Measurements from ENCODE around the gene AQP4. TPM values are rescaled to one million over a fixed set of nuclear protein-coding genes. Genes with fewer than 3 reads are reported as not detected.

AQP4 gene
- total RNA-seq, 2 experiments from 2014 or later = not detected

DNA sequence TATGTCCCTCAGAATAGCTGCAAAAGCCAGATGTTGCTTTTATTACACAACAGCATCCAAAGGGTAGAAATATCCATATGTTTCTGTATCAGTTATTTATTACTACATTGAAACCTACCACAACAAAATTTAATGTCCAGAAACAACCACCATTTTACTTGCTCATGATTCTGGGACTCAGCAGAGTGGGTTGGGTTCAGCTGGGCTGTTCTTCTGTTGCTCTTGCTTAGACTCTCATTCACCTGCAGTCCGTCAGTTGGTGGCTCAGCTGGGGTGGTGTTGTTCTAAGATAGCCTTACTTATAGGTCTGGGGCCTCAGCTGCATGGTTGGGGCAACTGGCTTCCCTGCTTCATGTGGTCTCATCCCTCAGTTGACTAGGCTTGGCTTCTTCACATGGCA lies 21.7 kb downstream of the AQP4 start:
- Histone ChIP-seq H3K9me2 (ENCODE audit: insufficient read depth, low read length) (no peaks in the 10 kb centered on the region), H3K4me2 (ENCODE audit: low read length) (no peak overlapping the region), H4K20me1 (ENCODE audit: insufficient read depth, low read length) (no peaks in the 10 kb centered on the region), H3K4me3 (ENCODE audit: low read depth, low read length, poor library complexity, severe bottlenecking) (no peak overlapping the region), H3K79me2 (ENCODE audit: insufficient read depth, low read depth, low read length) (no peaks in the 10 kb centered on the region), H3K4me1 (ENCODE audit: insufficient read depth, low read length, poor library complexity, severe bottlenecking) (no peaks in the 10 kb centered on the region), H2AFZ (ENCODE audit: low read length) (no peak overlapping the region), H3K9me3 (ENCODE audit: low read length) (no peaks in the 10 kb centered on the region), H3K27ac (ENCODE audit: low read depth, low read length, poor library complexity, severe bottlenecking) (no peak overlapping the region), H3K36me3 (ENCODE audit: insufficient read depth, low read length) (no peaks in the 10 kb centered on the region)
- no peak for DNase-seq (ENCODE audit: low spot score)
- no TSS peak for BruUV-seq (replicated peaks)
- POLR2A ChIA-PET = no interaction called here
- intact Hi-C loops (cut with micrococcal nuclease; ENCODE audit: unreplicated experiment) = no loop called here
- CTCF ChIA-PET (ENCODE audit: unreplicated experiment) = no interaction called here
- TF ChIP-seq, protein P1, sequence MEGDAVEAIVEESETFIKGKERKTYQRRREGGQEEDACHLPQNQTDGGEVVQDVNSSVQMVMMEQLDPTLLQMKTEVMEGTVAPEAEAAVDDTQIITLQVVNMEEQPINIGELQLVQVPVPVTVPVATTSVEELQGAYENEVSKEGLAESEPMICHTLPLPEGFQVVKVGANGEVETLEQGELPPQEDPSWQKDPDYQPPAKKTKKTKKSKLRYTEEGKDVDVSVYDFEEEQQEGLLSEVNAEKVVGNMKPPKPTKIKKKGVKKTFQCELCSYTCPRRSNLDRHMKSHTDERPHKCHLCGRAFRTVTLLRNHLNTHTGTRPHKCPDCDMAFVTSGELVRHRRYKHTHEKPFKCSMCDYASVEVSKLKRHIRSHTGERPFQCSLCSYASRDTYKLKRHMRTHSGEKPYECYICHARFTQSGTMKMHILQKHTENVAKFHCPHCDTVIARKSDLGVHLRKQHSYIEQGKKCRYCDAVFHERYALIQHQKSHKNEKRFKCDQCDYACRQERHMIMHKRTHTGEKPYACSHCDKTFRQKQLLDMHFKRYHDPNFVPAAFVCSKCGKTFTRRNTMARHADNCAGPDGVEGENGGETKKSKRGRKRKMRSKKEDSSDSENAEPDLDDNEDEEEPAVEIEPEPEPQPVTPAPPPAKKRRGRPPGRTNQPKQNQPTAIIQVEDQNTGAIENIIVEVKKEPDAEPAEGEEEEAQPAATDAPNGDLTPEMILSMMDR (conservative IDR thresholded peaks at IDR 0.05; ENCODE audit: low read length) = no peak
- TF ChIP-seq EZH2phosphoT487 (IDR thresholded peaks at IDR 0.05; ENCODE audit: borderline replicate concordance, low read depth, low read length) = no peak

DNA sequence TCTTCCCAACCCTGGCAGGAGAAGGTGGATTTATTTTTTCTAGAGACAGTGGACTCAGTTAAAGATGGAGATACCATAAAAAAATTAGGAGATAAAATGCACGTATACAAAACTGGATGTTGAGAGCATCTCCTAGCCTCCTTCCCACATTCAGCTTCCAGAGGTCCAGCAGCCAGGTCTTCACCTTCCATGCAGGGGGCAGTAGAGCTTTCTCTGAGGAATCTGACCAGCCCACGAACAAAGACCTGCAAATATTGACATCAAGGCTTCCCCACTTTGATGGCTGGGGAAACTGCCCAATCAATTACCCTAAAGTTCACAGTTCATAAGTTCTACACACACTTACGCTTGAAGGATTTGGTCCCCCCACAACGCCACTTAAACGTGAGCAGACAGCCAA lies 24.5 kb downstream of the AQP4 start:
- no peaks in the 10 kb centered on the region for H3K36me3 ChIP-seq (ENCODE audit: insufficient read depth, low read length)
- no peak overlapping the region for H2AFZ ChIP-seq (ENCODE audit: low read length)
- no peaks in the 10 kb centered on the region for H3K9me2 ChIP-seq (ENCODE audit: insufficient read depth, low read length)
- H3K27ac ChIP-seq (ENCODE audit: low read depth, low read length, poor library complexity, severe bottlenecking) = no peak overlapping the region
- no peaks in the 10 kb centered on the region for H3K4me1 ChIP-seq (ENCODE audit: insufficient read depth, low read length, poor library complexity, severe bottlenecking)
- intact Hi-C loops (cut with micrococcal nuclease; ENCODE audit: unreplicated experiment) = no loop called here
- POLR2A ChIA-PET = interaction anchor here (0.7 kb wide), 1 partner anchor 56 kb away, joined by 3 read pairs; no protein-coding TSS in a partner anchor
- no peaks in the 10 kb centered on the region for H4K20me1 ChIP-seq (ENCODE audit: insufficient read depth, low read length)
- DNase-seq (ENCODE audit: low spot score) = no peak
- TF ChIP-seq, protein P1 (conservative IDR thresholded peaks at IDR 0.05; ENCODE audit: low read length) = no peak
- no peak for TF ChIP-seq EZH2phosphoT487 (IDR thresholded peaks at IDR 0.05; ENCODE audit: borderline replicate concordance, low read depth, low read length)
- no peaks in the 10 kb centered on the region for H3K79me2 ChIP-seq (ENCODE audit: insufficient read depth, low read depth, low read length)
- H3K4me2 ChIP-seq (ENCODE audit: low read length) = no peak overlapping the region
- CTCF ChIA-PET (ENCODE audit: unreplicated experiment) = no interaction called here
- no TSS peak for BruUV-seq (replicated peaks)
- H3K9me3 ChIP-seq (ENCODE audit: low read length) = no peaks in the 10 kb centered on the region
- H3K4me3 ChIP-seq (ENCODE audit: low read depth, low read length, poor library complexity, severe bottlenecking) = no peak overlapping the region

DNA sequence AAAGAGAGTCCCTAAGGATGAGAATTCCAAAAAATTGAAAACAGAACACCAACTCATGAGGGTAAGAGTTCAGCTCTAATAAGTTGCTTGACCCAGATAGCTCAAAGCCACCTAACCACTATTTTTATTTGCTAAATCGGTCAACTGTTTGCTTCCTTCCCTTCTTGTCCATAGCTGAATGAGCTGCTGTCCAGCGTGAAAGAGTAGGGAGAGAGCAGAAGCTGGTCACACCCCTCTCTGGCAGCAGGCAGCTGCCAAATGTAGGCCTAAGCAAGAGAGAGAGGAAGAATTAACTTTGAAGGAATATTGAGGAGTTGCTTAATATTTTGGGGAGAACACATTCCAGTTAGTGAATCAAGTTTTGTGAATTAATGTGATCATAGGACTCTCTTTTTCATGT lies 25.9 kb downstream of the AQP4 start:
- no peaks in the 10 kb centered on the region for H3K9me2 ChIP-seq (ENCODE audit: insufficient read depth, low read length)
- BruUV-seq (replicated peaks) = no TSS peak
- no peaks in the 10 kb centered on the region for H3K36me3 ChIP-seq (ENCODE audit: insufficient read depth, low read length)
- ChIA-PET CTCF (ENCODE audit: unreplicated experiment) (no interaction called here), POLR2A (no interaction called here)
- no peaks in the 10 kb centered on the region for H3K79me2 ChIP-seq (ENCODE audit: insufficient read depth, low read depth, low read length)
- no peak for TF ChIP-seq EZH2phosphoT487 (IDR thresholded peaks at IDR 0.05; ENCODE audit: borderline replicate concordance, low read depth, low read length)
- TF ChIP-seq, protein P1 (conservative IDR thresholded peaks at IDR 0.05; ENCODE audit: low read length) = no peak
- H3K4me3 ChIP-seq (ENCODE audit: low read depth, low read length, poor library complexity, severe bottlenecking) = no peak overlapping the region
- DNase-seq (ENCODE audit: low spot score) = no peak
- no peak overlapping the region for H3K4me2 ChIP-seq (ENCODE audit: low read length)
- H3K27ac ChIP-seq (ENCODE audit: low read depth, low read length, poor library complexity, severe bottlenecking) = no peak overlapping the region
- H3K4me1 ChIP-seq (ENCODE audit: insufficient read depth, low read length, poor library complexity, severe bottlenecking) = no peaks in the 10 kb centered on the region
- no peaks in the 10 kb centered on the region for H4K20me1 ChIP-seq (ENCODE audit: insufficient read depth, low read length)
- H3K9me3 ChIP-seq (ENCODE audit: low read length) = no peaks in the 10 kb centered on the region
- H2AFZ ChIP-seq (ENCODE audit: low read length) = no peak overlapping the region
- intact Hi-C loops (cut with micrococcal nuclease; ENCODE audit: unreplicated experiment) = no loop called here

Data from OCI-LY7 (cell line).